ENCODE results near the gene TPR.

Gene TPR

DNA sequence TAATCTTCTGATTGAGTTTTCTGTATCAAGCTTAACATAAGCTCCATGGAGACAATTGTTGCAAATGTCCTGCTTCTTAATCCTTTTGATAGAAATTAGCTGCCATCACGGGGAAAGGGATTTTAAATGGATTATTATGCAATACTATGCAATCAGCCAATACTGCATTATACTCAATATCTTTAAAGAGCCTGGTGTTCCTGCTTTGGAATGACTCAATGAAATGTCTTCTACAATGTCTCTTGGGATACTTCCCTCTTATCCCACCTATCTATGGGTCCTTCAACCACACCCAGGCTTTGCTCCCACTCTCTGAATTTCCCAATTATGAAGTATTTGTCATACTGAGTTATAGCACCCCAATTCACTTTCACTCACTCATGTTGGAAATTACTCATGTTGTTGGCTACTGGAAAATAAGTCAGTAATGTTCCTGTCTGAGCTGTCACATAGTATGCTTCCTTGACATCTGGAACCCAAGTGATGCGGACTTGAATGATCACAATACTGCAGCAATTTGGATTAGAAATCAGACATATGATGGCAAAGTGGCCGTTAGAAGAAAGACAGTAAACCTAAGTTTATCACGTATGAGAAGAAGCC is 85.0 kb downstream of the TPR start:
- no peak for DNase-seq (ENCODE audit: low read depth)

DNA sequence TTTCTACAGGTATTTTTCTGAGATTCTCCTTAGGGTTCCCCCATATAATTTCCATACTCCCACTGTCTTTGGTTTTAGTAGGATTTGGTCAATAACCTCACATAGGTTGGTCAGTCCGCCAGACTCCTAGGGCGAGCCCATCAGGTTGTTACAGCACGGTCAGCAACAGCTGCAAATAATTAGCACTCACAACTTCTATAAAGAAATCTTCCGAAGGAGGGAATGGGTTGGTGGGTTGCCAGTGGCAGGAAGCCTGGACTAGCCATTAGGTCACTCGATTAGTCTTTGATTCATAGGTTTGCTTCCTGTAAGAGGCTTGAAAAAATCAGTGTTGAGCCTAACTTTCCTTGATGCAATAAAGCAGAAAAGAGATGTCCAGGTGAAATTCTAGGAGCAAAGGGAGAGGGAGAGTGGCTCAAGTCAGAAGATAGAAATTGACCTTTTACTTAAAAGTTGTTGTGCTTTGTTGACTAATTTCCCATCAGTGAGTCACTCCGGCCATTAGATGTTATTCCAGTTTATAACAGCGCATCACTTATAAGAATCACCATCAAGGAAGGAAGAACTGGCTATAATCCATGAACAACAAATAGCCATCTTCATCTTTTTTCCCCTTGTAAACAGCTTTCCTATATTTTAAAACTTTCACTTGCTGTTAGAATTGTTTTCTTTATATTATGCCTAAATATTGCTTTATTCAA is 88.3 kb downstream of the TPR start:
- no peak for DNase-seq (ENCODE audit: low read depth)

- DNase-seq (ENCODE audit: low read depth), result no peak
Observed at GRCh38 chr1:186283374-186283773, 91.7 kb downstream of the TPR start.

DNA sequence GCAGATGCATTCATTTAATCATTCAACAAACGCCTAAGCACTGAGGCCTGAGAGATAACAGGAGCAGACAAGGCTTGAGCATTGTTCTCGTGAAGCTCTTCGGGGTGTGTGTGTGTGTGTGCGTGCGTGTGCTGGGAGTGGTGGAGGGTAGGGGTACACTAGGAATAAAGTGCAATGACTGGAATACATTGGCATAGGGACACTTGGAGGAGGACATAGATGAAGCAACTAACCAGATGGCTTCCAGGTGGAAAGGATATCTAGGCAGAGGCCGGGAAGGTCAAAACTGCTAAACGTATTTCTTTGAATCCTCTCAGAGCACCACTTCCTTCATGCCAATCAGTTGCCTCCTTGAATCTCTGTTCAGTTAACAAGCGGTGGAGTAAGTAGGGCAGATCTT is 92.6 kb downstream of the TPR start:
- no peak for DNase-seq (ENCODE audit: low read depth)

DNA sequence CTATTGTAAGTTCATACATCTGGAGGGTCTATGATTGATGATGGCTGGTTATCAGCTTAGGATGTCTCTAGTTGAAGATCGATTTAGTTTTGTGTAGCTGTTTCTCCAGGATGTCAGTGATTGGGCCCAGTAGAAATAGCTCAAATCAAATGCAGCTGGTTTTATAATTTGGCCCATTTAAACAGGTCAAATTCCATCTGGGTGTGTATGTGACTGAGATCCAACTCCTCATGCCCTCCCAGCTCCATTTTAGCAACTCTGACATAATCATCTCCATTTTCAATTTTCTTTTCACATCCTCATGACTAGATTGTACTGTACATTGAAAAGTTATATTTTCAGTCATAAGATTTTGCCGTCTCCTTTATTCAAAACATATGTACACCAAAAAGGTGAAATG is 99.2 kb downstream of the TPR start:
- DNase-seq (ENCODE audit: low read depth), result no peak

GRCh38 chr1:186272486-186272885 is 102.6 kb downstream of the TPR start:
- DNase-seq (ENCODE audit: low read depth), result no peak

DNA sequence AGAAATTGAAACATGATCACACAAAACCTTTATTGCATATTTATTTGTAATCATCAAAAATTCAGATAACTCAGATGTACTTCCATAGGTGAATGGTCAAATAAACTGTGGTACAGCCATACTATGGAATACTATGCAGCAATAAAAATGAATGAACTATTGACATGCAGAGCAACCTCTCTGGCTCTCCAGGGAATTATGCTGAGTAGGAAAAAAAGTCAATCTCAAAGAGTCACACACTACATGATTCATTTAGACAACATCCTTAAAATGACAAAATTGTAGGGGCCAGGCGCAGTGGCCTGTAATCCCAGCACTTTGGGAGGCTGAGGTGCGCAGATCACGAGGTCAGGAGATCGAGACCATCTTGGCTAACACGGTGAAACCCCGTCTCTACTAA is 104.0 kb downstream of the TPR start:
- no peak for DNase-seq (ENCODE audit: low read depth)

Data from activated T-cell treated with anti-CD3 and anti-CD28 coated beads for 48 hours (primary cell).